Measurements from ENCODE around the gene MPL. TPM values are rescaled to one million over a fixed set of nuclear protein-coding genes. Genes with fewer than 3 reads are reported as not detected.

Gene MPL
- total and polyA plus RNA-seq, 2 experiments from 2014 or later: 0.16 TPM; not detected in 1

DNA sequence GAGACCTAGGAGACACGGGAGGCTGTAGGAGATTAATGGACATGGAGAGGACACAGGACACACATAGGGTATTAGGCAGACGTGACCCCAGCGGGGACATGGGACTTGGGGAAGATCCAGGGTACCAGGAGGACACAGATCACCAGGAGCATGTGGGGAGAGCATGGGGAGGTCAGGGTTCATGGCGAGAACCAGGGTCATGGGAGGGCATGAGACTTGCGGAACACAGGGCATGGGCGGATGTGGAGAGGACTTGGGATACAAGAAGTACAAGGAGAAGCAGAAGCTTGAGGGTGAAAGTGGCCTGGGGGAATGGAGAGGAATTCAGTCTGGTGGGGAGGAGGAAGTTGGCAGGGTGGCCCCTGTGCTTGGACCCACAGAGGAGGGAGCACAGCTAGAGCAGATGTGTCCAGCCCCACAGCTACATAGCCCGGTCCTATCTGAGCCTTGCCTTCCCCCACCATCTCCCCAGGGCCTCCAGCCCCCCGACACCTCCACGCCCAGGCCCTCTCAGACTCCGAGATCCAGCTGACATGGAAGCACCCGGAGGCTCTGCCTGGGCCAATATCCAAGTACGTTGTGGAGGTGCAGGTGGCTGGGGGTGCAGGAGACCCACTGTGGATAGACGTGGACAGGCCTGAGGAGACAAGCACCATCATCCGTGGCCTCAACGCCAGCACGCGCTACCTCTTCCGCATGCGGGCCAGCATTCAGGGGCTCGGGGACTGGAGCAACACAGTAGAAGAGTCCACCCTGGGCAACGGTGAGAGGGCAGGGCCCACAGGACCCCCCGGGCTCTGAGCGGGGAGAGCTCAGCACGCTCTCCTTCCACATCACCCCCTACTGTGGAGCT is 24.7 kb upstream of the MPL start:
- H3K79me2 ChIP-seq: no peaks in the 10 kb centered on the region
- H3K9me3 ChIP-seq (ENCODE audit: low read depth): no peaks in the 10 kb centered on the region
- H3K4me2 ChIP-seq: no peak overlapping the region
- no peak overlapping the region for H2AFZ ChIP-seq
- no peak overlapping the region for H3K4me3 ChIP-seq
- no peak for TF ChIP-seq EZH2phosphoT487 (IDR thresholded peaks at IDR 0.05; ENCODE audit: low read depth, severe bottlenecking, unreplicated experiment)
- no peaks in the 10 kb centered on the region for H3K4me1 ChIP-seq (ENCODE audit: insufficient read depth)
- H3K36me3 ChIP-seq (replicated peaks; ENCODE audit: insufficient read depth, low read depth): no peaks in the 10 kb centered on the region
- no peak overlapping the region for H3K27ac ChIP-seq
- 97% methylated on average over 24 of the region's 24 CpGs for WGBS (ENCODE audit: low lambda C conversion rate, missing lambda C conversion rate)
- no peaks in the 10 kb centered on the region for H4K20me1 ChIP-seq (ENCODE audit: insufficient read depth, poor library complexity, severe bottlenecking)
- DNase-seq (ENCODE audit: low spot score): no peak
- no peaks in the 10 kb centered on the region for H3K9me2 ChIP-seq (replicated peaks; ENCODE audit: insufficient read depth)
- no peaks in the 10 kb centered on the region for H3K27me3 ChIP-seq

DNA sequence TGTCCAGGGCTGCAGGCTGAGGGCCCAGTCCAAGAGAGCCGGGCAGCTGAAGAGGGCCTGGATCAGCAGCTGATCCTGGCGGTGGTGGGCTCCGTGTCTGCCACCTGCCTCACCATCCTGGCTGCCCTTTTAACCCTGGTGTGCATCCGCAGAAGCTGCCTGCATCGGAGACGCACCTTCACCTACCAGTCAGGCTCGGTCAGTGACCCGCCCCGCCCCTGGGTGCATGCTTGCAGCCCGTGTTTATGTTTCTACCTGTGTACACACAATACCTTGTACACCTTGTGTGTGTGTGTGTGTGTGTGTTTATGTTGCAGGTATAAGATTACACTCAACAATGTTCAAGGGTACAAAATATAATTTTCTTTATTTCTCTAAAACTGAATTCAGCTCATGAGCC is 23.8 kb upstream of the MPL start:
- Histone ChIP-seq H3K79me2 (no peaks in the 10 kb centered on the region), H3K27me3 (no peaks in the 10 kb centered on the region), H3K4me1 (ENCODE audit: insufficient read depth) (no peaks in the 10 kb centered on the region), H3K4me2 (no peak overlapping the region), H3K27ac (no peak overlapping the region), H3K36me3 (replicated peaks; ENCODE audit: insufficient read depth, low read depth) (no peaks in the 10 kb centered on the region), H4K20me1 (ENCODE audit: insufficient read depth, poor library complexity, severe bottlenecking) (no peaks in the 10 kb centered on the region), H3K9me2 (replicated peaks; ENCODE audit: insufficient read depth) (no peaks in the 10 kb centered on the region), H3K4me3 (no peak overlapping the region), H3K9me3 (ENCODE audit: low read depth) (no peaks in the 10 kb centered on the region), H2AFZ (no peak overlapping the region)
- TF ChIP-seq EZH2phosphoT487 (IDR thresholded peaks at IDR 0.05; ENCODE audit: low read depth, severe bottlenecking, unreplicated experiment) (no peak), EZH2 (IDR thresholded peaks at IDR 0.05; ENCODE audit: borderline replicate concordance) (no peak)
- TF ChIP-seq, protein P1, sequence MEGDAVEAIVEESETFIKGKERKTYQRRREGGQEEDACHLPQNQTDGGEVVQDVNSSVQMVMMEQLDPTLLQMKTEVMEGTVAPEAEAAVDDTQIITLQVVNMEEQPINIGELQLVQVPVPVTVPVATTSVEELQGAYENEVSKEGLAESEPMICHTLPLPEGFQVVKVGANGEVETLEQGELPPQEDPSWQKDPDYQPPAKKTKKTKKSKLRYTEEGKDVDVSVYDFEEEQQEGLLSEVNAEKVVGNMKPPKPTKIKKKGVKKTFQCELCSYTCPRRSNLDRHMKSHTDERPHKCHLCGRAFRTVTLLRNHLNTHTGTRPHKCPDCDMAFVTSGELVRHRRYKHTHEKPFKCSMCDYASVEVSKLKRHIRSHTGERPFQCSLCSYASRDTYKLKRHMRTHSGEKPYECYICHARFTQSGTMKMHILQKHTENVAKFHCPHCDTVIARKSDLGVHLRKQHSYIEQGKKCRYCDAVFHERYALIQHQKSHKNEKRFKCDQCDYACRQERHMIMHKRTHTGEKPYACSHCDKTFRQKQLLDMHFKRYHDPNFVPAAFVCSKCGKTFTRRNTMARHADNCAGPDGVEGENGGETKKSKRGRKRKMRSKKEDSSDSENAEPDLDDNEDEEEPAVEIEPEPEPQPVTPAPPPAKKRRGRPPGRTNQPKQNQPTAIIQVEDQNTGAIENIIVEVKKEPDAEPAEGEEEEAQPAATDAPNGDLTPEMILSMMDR (IDR thresholded peaks at IDR 0.05; ENCODE audit: poor library complexity): no peak
- DNase-seq (ENCODE audit: low spot score): peak; percentile 31
- 82% methylated on average over 10 of the region's 10 CpGs for WGBS (ENCODE audit: low lambda C conversion rate, missing lambda C conversion rate)

DNA sequence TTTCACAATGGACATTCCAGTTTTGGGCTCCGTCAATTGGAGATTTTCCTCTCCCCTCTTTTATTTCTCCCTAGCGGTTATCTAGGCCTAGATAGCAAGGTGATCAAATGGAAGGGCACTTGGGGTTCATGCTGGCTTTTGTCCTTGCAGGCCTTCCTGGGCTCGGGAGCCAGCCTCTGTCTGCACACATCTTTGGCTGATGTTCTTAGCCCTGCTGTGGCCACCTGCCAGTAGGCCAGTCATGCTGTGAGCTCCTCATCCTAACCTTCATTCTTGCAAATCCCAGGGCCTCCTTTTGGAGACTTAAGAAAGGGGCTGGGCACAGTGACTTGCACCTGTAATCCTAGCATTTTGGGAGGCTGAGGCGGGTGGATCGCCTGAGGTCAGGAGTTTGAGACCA is 23.4 kb upstream of the MPL start:
- Histone ChIP-seq H3K27ac (no peak overlapping the region), H3K36me3 (replicated peaks; ENCODE audit: insufficient read depth, low read depth) (no peaks in the 10 kb centered on the region), H3K4me1 (ENCODE audit: insufficient read depth) (no peaks in the 10 kb centered on the region), H3K9me2 (replicated peaks; ENCODE audit: insufficient read depth) (no peaks in the 10 kb centered on the region), H3K4me3 (no peak overlapping the region), H3K79me2 (no peaks in the 10 kb centered on the region), H3K27me3 (no peaks in the 10 kb centered on the region), H3K9me3 (ENCODE audit: low read depth) (no peaks in the 10 kb centered on the region), H2AFZ (no peak overlapping the region), H3K4me2 (no peak overlapping the region), H4K20me1 (ENCODE audit: insufficient read depth, poor library complexity, severe bottlenecking) (no peaks in the 10 kb centered on the region)
- no peak for TF ChIP-seq EZH2 (IDR thresholded peaks at IDR 0.05; ENCODE audit: borderline replicate concordance)
- TF ChIP-seq EZH2phosphoT487 (IDR thresholded peaks at IDR 0.05; ENCODE audit: low read depth, severe bottlenecking, unreplicated experiment): no peak
- TF ChIP-seq, protein P1 (IDR thresholded peaks at IDR 0.05; ENCODE audit: poor library complexity): no peak
- WGBS (ENCODE audit: low lambda C conversion rate, missing lambda C conversion rate): 91% methylated on average over 5 of the region's 5 CpGs
- DNase-seq (ENCODE audit: low spot score): no peak

DNA sequence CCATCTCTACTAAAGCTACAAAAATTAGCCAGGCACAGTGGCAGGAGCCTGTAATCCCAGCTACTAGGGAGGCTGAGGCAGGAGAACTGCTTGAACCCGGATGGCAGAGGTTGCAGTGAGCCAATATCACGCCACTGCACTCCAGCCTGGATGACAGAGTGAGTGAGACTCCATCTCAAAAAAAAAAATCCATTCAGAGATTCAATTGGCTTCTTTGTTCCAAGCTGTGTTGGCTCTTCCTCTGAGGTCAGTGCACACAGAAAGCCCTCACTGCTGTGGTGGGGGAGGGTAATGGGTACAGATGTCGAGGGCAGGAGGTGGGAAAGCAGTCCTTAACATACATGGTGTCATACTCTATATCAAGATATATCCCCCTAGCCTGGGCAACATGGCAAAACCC is 22.1 kb upstream of the MPL start:
- no peaks in the 10 kb centered on the region for H3K27me3 ChIP-seq
- 82% methylated on average over 3 of the region's 3 CpGs for WGBS (ENCODE audit: low lambda C conversion rate, missing lambda C conversion rate)

More for the DNA sequence above, 22.1 kb upstream of the MPL start:
- H3K36me3 ChIP-seq (replicated peaks; ENCODE audit: insufficient read depth, low read depth): no peaks in the 10 kb centered on the region
- no peaks in the 10 kb centered on the region for H3K9me3 ChIP-seq (ENCODE audit: low read depth)
- no peak for DNase-seq (ENCODE audit: low spot score)
- no peaks in the 10 kb centered on the region for H3K9me2 ChIP-seq (replicated peaks; ENCODE audit: insufficient read depth)
- H3K4me2 ChIP-seq: no peak overlapping the region
- H3K4me3 ChIP-seq: no peak overlapping the region
- no peaks in the 10 kb centered on the region for H4K20me1 ChIP-seq (ENCODE audit: insufficient read depth, poor library complexity, severe bottlenecking)
- H3K79me2 ChIP-seq: no peaks in the 10 kb centered on the region
- H3K27ac ChIP-seq: no peak overlapping the region
- TF ChIP-seq EZH2 (IDR thresholded peaks at IDR 0.05; ENCODE audit: borderline replicate concordance) (no peak), EZH2phosphoT487 (IDR thresholded peaks at IDR 0.05; ENCODE audit: low read depth, severe bottlenecking, unreplicated experiment) (no peak)
- TF ChIP-seq, protein P1 (IDR thresholded peaks at IDR 0.05; ENCODE audit: poor library complexity): no peak
- no peak overlapping the region for H2AFZ ChIP-seq
- no peaks in the 10 kb centered on the region for H3K4me1 ChIP-seq (ENCODE audit: insufficient read depth)

All from hepatocyte (in vitro differentiated cells).